HG03469 (cell line): Measurements from ENCODE around the gene ADAM12.
"Not testable (repeated sequence)": the region's sequence is repeated elsewhere in the genome, so short reads cannot be mapped to it uniquely, and the experiment has no call there.

Experiments used
- ATAC-seq: cut with Tn5 transposase; IDR thresholded peaks from one replicate; pipeline ENCODE4 v1.9.1; 2021; ENCODE audit warnings: mild to moderate bottlenecking, moderate library complexity, moderate number of reproducible peaks; ENCODE audit not compliant: unreplicated experiment

Gene ADAM12

DNA sequence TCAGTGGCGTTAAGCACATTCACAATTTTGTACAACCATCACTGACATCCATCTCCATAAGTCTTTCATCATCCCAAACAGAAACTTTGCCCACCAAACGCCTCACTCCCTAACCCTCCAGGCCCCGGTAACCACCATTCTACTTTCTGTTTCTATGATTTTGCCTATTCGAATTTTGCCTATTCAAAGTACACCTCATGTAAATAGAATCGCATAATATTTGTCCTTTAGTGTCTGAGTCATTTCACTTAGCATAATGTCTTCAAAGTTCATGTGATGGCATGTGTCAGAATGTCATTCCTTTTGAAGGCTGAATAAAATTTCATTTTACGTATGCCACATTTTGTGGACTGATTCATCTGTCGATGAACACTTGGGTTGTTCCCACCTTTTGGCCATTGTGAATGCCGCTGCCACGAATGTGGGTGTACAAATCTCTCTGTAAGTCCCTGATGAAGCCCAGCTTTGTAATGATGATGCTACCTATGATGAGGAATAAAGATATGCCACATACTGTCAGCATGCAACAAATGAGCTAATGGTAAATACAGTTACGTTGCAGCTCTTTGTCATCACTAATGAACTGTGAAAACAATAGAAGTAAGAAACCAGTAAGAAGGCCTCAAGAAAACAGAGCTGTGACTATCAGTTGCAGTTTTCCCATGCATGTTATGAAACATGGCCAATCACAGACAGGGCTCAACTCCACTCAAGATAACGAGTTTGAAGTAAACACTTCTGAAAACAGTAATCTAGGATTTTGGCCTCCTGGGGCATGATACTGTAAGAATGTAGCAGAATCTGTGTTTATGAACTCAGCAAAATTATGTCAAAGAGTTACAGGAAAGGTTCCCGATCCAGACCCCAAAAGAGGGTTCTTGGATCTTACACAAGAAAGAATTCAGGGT is 120.0 kb downstream of the ADAM12 start:
- ATAC-seq = no peak

DNA sequence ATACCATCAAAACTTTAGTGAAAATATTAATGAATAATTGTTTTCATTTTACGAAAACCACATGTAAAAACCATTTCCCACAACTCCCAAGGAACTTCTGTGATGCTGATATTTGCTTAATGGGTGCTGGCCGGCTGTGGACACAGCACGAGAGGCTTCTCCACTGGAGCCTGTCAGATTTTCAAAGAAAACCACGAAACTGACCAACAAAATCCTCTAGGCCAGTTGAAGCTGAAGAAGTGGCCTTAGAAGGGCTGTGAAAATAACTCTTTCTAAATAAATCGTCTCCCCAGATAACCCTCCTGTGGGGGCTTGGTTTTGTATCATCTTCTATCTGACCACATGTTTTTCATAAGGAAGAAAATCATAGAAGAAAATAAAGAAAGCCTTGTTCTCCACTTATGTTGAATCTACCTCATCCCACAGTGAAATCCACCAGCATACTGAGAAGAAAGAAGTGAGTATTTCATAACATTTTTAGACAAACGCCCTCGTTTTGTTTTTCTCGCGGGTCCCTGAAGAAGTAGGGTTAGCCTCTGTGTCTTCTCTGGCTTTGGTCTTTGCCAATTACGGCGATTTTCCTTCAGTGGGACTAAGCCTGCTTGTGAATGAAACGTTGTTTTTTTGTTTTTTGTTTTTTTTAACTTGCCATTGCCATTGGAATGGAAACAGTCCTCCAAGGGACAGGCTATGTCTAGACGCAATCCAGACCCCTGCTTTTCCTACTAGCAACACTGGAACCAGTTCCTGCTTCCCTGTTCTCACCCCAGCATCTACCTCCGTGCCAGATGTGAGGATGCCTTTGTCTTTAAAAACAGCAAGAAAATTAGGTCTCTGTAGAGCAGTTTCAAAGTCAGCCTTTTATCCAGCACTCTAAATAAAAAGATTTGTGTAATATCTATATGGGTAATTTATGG is 123.9 kb downstream of the ADAM12 start:
- no peak for ATAC-seq

DNA sequence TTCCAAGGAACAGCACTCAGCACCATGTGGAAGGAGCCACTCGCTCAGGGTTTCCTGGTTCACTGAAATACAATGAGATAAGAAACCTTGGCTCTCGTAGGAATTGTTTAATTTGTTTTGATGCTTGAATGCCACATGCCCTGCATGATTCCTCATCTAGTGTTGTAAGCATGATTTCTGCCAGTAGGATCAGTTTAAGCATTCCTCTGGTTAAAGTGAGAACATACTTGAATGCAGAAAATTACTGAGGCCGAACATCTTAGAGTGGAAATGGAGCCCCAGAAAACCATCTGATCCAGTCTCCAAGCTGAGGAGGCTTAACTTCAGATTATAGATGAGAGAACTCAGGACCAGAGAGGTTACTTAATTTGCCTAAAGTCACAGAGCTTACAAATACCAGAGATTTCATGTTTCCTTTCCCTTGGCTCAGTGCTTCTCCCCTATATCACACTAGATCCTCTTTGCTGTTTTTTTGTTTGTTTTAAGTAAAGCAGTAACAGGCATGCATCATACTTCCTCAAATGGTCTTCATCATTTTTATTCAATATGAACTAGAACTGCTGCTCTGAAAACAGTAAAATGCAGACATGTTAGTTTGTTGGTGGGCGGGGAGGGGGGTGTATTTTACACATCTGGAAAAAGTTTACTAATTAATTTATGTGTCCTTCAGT is 125.1 kb downstream of the ADAM12 start:
- no peak for ATAC-seq

DNA sequence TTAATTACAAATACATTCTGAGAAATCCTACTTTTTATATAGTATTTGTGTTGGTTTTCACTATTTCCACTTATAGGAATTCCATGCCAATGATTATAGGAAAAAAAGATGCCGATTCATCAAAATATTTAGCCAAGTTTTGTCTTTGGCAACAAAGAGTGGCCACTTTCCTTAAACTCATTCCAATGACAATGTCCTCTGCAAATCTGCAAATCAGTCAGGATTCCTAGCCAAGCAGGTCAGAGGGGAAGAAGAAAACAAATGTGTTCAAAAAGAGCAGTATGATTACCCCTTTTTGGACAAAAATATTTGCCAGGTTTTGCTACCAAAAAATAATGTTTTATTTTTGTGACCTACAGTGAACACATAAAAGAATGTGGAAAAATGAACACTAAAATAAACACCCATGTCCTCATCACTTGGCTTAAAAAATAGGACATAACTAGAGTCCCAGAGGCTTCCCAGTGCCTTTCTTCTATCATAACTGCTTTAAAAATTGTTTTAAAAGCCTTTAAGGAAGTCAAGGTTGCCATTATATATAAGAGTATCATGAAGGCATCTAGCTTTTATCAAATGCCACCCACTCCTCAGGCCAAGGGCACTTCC is 125.9 kb downstream of the ADAM12 start:
- ATAC-seq = no peak

DNA sequence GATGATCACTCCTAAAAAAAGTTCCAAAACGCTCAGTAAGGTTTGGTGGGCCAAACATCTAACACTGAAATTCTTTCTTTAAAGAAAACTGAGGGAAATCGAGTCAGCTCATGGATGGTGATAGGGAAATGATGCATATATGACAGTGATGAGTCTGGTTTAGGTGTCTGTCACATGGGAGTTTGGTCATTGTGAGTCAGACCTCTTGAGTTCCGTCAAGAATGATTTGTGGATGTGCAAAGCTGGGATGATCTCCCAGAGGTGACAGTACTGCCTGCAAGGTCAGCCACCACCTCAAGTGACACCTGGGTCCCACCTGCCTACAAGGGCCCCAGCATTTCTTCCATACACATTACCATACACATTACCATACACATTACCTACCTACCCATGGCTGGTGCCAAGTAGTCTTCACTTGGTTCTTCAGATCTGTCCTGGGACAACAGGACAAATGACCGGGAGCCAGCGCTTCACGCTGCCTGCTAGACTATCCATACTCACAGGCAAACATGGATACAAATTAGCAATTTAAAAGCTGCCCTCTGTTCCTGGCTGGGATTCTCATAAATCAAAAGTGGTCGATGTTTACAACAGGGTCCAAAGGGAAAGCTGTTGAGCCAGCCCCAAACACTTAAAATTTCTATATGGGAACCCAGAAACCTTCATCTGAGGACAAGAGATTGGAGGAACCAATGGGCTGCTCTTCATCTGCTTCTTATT is 128.4 kb downstream of the ADAM12 start:
- ATAC-seq = no peak

DNA sequence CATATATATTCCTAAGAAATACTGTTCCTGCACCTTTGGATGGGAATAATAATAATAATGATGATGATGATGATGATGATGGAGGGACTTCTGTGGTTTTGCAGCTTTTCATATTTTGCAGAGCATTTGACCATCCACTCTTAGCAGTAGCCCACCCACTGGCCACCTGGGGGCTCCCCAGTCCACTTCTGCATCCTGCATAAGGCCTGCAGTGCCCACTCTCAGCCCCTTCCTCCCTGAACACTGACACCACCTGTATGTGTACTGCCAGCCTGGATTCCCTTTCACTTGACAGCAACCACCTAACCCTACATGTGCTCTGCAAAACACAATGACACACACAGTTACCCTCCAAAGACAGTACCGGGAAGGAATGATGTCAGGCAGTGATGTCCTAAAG is 131.4 kb downstream of the ADAM12 start:
- ATAC-seq = no peak

DNA sequence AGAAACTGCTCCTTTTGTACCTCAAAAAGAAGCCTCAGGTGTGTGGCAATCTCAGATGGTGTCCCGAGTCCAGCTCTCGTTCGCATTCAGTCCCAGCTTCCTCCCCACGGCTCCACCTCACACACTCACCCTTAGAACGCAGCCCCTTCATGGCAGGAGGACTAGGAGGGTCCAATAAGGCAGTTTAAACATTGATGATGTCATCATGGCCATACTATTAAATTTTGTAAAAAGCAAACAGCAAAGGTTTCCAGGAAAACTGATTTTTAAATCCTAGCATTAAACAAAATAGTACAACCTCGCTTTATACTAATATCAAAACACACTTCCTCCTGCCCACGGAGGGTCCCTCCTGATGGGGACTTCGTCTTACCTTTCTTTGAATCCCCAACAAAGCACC is 133.0 kb downstream of the ADAM12 start:
- ATAC-seq = no peak

DNA sequence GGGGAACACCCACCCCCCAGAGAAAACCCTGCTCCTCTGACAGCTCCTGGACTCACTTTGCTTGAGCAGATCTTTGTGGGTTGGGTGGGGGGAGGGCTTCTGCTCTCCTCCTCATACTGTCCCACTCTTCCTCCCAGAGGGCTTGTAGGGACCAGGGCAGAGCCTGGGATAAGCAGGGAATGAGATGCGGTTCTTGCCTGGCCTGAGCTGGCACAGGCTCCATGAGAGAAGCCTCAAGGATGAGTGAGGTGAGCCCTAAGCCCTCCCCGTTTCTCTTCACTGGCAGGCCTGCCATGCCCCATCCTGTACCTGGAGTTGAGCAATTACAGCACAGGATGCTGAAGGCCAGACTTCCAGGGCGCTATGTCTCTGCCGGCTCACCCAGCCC is 134.7 kb downstream of the ADAM12 start:
- ATAC-seq = no peak

DNA sequence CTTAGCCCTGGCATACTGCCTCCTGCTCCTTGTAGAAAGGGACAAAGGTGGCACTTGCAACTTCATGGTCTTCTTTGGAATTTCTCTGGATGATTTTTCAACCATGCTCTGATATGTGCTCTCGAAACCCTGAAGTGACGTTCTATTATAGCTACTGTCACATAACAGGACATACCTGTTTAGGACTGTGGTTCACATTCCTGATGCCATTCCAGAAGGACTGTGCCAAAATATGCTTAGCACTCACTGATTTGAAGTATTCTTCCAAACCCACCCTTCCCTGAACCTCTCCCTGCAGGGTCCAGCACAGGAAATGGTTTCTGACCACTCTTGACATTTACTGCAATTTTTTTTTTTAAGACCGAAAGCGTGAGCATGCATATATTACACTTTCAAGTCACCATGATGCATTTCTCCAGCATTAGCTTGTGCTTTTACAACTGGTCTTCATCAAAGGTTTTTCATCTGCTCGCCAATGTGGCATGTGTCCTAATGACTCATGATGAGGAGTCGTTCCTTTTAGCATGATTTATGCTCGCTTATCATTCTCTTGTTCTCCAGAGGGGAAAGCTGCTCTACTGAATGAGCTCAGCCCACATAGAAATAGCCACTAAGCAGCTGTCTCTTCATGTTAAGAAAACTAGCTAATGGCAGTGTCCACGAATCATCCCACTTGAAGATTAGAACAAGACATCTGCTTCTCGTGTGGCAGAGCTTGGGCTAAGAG is 135.2 kb downstream of the ADAM12 start:
- ATAC-seq = no peak

DNA sequence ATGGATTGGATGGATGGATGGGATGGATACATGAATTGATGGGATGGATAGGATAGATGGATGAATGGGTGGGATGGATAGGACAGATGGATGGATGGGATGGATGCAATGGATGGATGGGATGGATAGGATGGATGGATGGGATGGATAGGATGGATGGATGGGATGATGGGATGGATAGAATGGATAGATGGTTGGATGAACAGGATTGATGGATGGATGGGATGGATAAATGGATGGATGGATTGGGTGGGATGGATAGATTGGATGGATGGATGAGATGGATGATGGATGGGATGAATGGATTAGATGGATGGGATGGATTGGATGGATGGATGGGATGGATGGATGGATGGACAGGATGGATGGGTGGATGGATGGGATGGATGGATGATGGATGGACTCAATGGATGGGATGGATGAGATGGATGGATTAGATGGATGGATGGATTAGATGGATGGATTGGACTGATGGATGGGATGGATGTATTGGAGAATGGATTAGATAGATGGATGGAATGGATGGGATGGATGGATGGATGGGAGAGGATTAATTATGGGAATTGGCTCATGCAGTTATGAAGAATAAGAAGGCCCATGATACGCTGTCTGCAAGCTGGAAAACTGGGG is 136.4 kb downstream of the ADAM12 start:
- ATAC-seq = no peak

DNA sequence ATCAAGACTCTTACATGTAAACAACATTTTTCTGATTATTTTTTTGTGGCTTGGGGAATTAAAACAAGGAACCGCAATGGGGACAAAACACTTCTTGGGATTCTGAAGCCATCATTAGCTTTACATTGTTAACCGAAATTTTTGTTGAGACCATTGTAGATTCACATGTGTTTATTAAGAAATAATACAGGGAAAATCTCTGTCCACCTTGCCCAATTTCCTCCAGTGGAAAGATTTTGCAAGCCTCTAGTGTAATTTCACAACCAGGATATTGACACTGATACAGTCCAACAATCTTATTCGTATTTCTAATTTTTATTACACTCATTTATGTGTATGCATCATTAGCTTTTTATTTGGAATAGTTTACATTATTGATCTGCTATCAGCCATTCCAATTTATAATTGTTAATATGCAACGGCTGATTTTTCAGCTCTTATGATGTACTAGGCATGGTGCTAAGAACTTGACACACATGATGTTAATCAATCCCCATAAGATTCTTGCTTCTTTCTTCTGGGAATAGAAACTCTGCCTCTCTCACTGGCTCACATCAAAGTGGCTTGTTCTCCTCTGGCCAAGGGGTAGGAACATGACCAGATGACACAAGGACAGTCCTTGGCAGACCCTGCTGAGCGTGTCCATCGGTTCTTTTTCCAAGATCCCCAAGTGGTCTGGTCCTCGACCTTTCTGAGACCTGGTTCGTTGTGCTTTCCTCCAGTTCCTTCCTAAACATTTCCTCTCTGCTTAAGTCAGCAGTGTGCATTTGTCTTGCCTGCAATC is 137.6 kb downstream of the ADAM12 start:
- ATAC-seq = no peak

DNA sequence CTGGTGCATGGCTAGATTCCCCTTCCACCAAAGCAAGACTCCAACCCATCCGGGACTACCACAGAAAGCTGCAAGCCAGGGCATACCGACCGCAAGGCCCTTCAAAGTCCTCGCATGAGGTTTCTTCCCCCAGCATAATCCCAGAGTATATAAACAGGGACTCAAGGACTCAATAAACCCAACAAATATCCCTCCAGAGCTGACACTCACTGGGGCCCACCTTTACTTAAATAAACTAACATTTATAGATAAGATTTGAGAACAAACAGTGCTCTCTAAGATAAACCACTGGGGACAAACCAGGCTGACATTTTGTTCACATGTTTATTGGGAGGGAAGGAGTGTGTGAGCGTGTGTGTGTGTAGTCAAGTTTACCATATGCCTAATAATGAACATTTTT is 138.2 kb downstream of the ADAM12 start:
- no peak for ATAC-seq

DNA sequence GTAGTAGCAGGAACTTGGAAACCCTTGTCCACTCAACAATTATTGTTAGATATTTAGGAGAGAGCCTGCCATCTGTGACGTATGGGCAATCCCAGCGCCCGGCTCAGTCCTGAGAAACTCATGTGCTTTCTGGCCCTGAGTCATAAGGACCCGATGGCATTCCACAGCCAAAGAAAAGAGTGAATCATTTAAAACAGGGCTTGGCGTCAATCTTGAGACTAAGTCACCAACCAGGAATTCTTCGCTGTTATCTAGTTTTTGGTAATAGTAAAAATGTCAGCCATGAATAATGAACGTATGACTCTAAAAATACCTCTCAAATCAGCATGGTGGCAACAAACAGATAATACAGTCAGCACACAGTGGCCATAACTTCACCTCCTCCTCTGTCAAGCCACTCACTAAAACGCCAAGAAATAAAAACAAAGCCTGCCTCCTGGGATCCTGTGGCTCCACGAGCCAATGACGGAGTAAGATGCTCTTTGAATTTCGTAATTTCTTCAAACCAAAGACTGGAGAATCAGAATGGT is 140.8 kb downstream of the ADAM12 start:
- ATAC-seq = no peak

DNA sequence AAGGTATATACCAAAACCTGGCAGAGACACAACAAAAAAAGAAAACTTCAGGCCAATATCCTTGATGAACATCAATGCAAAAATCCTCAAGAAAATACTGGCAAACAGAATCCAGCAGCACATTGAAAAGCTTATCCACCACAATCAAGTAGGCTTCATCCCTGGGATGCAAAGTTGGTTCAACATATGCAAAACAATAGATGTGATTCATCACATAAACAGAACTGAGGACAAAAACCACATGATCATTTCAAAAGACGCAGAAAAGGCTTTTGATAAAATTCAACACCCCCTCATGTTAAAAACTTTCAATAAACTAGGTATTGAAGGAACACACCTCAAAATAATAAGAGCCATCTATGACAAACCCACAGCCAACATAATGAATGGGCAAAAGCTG is 141.9 kb downstream of the ADAM12 start:
- not testable (repeated sequence) for ATAC-seq

DNA sequence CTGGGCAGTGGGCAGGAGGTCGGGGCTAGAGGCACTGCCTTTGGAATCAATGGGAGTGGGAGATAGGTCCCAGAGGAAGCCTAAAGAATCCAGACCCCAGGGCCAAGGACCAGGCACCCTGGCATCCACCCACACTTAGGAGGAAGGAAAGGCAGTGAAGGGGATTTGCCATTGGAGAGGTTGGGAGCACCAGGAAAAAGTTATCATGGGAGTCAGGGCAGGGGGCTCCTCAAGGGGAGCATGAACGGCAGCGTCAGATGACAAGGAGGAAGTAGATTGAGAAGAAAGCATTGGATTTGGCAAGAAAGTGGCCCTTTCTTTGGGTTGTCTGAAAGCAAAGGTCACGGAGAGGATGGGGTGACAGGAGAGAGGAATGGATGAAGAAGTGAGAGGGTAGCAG is 142.8 kb downstream of the ADAM12 start:
- no peak for ATAC-seq

DNA sequence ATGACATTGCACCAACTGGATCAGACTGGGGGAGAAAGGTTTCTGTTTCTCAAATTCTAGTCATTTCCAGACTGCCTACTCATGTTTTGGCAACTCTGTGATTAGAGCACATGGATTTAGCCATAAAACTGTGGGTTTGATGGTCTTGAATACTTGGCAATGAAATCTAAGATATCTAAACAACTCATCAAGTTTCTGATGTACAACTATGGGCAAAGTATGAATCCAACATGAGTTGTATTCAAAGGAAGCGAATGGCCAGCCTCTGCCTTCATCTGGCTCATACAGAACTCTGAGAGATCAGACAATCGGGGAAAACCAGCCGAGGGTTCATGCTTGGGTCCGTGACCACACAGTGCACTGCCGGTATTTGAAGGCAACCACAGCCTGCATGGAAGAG is 144.3 kb downstream of the ADAM12 start:
- ATAC-seq = no peak

DNA sequence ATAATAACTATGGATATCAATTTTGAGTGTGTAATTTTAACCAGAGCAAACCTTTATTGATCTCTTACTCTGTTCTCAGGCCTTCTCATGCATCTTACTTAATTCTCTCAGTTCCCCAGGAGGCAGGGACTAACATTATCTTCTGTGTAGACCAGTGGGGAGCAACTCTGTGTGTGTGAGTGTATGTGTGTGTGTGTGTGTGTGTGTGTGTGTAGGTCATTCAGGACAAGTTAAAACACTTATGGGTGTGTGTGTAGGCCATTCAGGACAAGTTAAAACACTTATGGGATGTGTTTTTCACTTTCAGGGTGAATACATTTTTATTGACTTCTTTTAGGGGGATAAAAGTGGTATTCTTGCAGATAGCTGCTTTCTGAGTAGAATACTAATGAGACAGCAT is 145.0 kb downstream of the ADAM12 start:
- no peak for ATAC-seq
